GM06990 (cell line): ENCODE data around the gene PMEPA1.

Source experiments
- DNase-seq: peaks from one replicate; pipeline ENCODE4 v3.0.0-alpha.2; 2011; ENCODE audit not compliant: insufficient read length; ENCODE audit errors: extremely low read depth
- H3K27me3 ChIP-seq: replicated peaks from 2 replicates; pipeline ENCODE4 v1.6.0; 2011; ENCODE audit warnings: low read length; ENCODE audit not compliant: control insufficient read depth, insufficient read depth
- H3K36me3 ChIP-seq: 2 replicates; pipeline ENCODE4 v1.5.1; 2011; ENCODE audit warnings: low read length; ENCODE audit not compliant: control insufficient read depth, insufficient read depth
- H3K4me3 ChIP-seq: replicated peaks from 2 replicates; pipeline ENCODE4 v1.5.1; 2011; ENCODE audit warnings: low read depth, mild to moderate bottlenecking, control low read depth, low read length
- CTCF ChIP-seq: IDR thresholded peaks from 2 replicates; pipeline ENCODE4 v1.5.1; 2011; ENCODE audit warnings: low read length, control low read depth, mild to moderate bottlenecking, inconsistent platforms; ENCODE audit not compliant: insufficient read depth, poor library complexity, severe bottlenecking

Gene PMEPA1

GRCh38 chr20:57709823-57710799, at the start of gene PMEPA1:
PMEPA1 (minus strand) TSS chr20:57710015; CDS start chr20:57709582, 433 bp downstream.
- no peaks in the 10 kb centered on the region; the same call in 1 of the 2 replicates for H3K27me3 ChIP-seq
- H3K4me3 ChIP-seq = peak within 1 kb of the TSS; percentile 63
- no peak for TF ChIP-seq CTCF
- peak; percentile 86 for DNase-seq
- H3K36me3 ChIP-seq = no peaks in the 10 kb centered on the region

GRCh38 chr20:57757767-57758166, 48.0 kb upstream of the PMEPA1 start:
- TF ChIP-seq CTCF = no peak
- no peaks in the 10 kb centered on the region for H3K36me3 ChIP-seq

GRCh38 chr20:57756921-57757320, 47.1 kb upstream of the PMEPA1 start:
- H3K27me3 ChIP-seq = no peaks in the 10 kb centered on the region; the same call in 1 of the 2 replicates
- H3K36me3 ChIP-seq = no peaks in the 10 kb centered on the region
- no peak overlapping the region for H3K4me3 ChIP-seq
- no peak for DNase-seq
- TF ChIP-seq CTCF = no peak

More at GRCh38 chr20:57757767-57758166, 48.0 kb upstream of the PMEPA1 start:
- no peak for DNase-seq
- Histone ChIP-seq H3K27me3 (no peaks in the 10 kb centered on the region; the same call in 1 of the 2 replicates), H3K4me3 (no peak overlapping the region)

GRCh38 chr20:57756213-57756612, 46.4 kb upstream of the PMEPA1 start:
- no peak overlapping the region for H3K4me3 ChIP-seq
- no peaks in the 10 kb centered on the region for H3K36me3 ChIP-seq
- no peak for TF ChIP-seq CTCF
- no peak for DNase-seq
- no peaks in the 10 kb centered on the region; the same call in 1 of the 2 replicates for H3K27me3 ChIP-seq

- TF ChIP-seq CTCF = no peak
Measured at GRCh38 chr20:57755609-57756008, 45.8 kb upstream of the PMEPA1 start.

More at GRCh38 chr20:57755609-57756008, 45.8 kb upstream of the PMEPA1 start:
- Histone ChIP-seq H3K27me3 (no peaks in the 10 kb centered on the region; the same call in 1 of the 2 replicates), H3K4me3 (no peak overlapping the region), H3K36me3 (no peaks in the 10 kb centered on the region)
- DNase-seq = no peak
